Activated CD4-positive, alpha-beta T cell treated with anti-CD3 and anti-CD28 coated beads for 36 hours (primary cell): ENCODE results near the gene POU1F1. TPM values are rescaled to one million over a fixed set of nuclear protein-coding genes. Genes with fewer than 3 reads are reported as not detected.
"Not testable (repeated sequence)": the region's sequence is repeated elsewhere in the genome, so short reads cannot be mapped to it uniquely, and the experiment has no call there.

Source experiments
- ATAC-seq: fragments of 200-7000 bp; cut with Tn5 transposase; one replicate; pipeline ENCODE4 v1.10.0; 2021; ENCODE audit warnings: mild to moderate bottlenecking, moderate library complexity
- CTCF ChIA-PET: fragments of 350-600 bp; sonication (Branson Sonifier 250); formaldehyde crosslinking; loops from one replicate; lab custom pipeline; 2021; ENCODE audit warnings: antibody characterized with exemption; lab: Charles Lee
- POLR2A ChIA-PET: fragments of 350-600 bp; sonication (Branson Sonifier 250); formaldehyde crosslinking; loops from one replicate; lab custom pipeline; 2021; ENCODE audit warnings: antibody characterized with exemption, inconsistent platforms; lab: Charles Lee
- DNase-seq: peaks from one replicate; pipeline ENCODE4 v3.0.0-alpha.2; 2020
- H3K27ac Mint-ChIP-seq: one replicate; pipeline ENCODE4 v1.8.0; 2021; ENCODE audit warnings: mixed read lengths
- H3K27me3 Mint-ChIP-seq: one replicate; pipeline ENCODE4 v1.8.0; 2021; ENCODE audit warnings: mixed read lengths
- H3K36me3 Mint-ChIP-seq: one replicate; pipeline ENCODE4 v1.8.0; 2021; ENCODE audit warnings: low read depth, mixed read lengths
- H3K4me1 Mint-ChIP-seq: one replicate; pipeline ENCODE4 v1.8.0; 2021; ENCODE audit warnings: mixed read lengths
- H3K4me3 Mint-ChIP-seq: one replicate; pipeline ENCODE4 v1.8.0; 2021; ENCODE audit warnings: mild to moderate bottlenecking, moderate library complexity, mixed read lengths
- H3K9me3 Mint-ChIP-seq: one replicate; pipeline ENCODE4 v1.8.0; 2021; ENCODE audit warnings: low read depth, mixed read lengths
- intact Hi-C, 2 experiments: fragments of 100-400 bp; cut with DNase I in 1 of 2; cut with micrococcal nuclease in 1 of 2; formaldehyde crosslinking; loops; one replicate each; pipeline versions ENCODE4 v1.14.2 to v1.15.1; 2022 to 2024; cut with DNase I, micrococcal nuclease
- total RNA-seq, 2 experiments: library from RNA; stranded (reverse); gene quantifications; one replicate each; pipeline ENCODE4 v1.2.3, GENCODE V29; 2021

The POU1F1 gene, protein sequence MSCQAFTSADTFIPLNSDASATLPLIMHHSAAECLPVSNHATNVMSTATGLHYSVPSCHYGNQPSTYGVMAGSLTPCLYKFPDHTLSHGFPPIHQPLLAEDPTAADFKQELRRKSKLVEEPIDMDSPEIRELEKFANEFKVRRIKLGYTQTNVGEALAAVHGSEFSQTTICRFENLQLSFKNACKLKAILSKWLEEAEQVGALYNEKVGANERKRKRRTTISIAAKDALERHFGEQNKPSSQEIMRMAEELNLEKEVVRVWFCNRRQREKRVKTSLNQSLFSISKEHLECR
- not detected for total RNA-seq

DNA sequence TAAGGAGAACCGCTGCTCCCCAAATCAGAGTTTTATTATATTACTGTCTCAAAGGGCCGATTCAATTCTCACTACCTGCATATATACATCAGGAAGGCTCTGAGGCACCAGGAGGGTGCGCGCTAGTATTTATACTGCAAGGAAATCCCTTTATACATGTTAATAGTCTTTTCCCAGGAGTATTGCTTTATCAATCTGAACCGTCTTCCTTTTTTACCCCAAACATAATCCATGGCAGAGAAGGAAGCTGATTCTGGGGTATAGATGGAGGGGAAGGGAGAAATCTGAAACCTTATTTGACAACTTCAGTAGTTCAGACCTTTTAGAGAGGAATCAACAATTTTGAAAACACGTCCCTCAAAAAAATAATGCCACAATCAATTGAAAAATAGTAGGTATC, at the start of gene POU1F1:
Gene POU1F1, minus strand, starts transcription at position 101 of the 400 bp plus-strand sequence. CDS start 122 bp downstream, outside the sequence.
- H3K27me3 Mint-ChIP-seq: peaks cover 2% of the 10 kb centered on the region
- no peaks in the 10 kb centered on the region for H3K36me3 Mint-ChIP-seq
- no peak within 1 kb of the TSS for H3K27ac Mint-ChIP-seq
- ChIA-PET CTCF (no interaction called here), POLR2A (no interaction called here)
- intact Hi-C loops: no loop called here
- ATAC-seq: no peak
- H3K4me3 Mint-ChIP-seq: no peak within 1 kb of the TSS
- no peak for DNase-seq
- H3K4me1 Mint-ChIP-seq: peaks cover 13% of the 10 kb centered on the region
- no peaks in the 10 kb centered on the region for H3K9me3 Mint-ChIP-seq

DNA sequence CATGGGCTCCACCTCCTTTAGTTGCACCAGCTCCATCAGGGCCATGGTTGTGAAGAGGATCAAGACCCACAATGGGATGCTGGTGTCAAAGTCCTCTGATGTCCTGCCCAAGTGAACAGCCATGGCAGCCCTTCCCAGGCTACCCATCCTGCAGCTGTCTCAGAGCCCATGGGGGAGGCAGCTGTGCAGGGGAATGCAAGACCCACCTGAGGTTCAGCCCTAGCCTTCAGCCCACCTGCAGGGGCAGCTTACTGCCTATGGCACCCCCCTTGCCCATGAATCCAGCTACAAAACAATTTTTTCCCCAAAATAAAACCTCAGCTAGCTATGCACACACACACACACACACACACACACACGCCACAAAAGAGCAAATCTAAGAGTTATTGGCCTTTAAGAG, 48.2 kb upstream of the POU1F1 start:
- peaks cover 8% of the 10 kb centered on the region for H3K27me3 Mint-ChIP-seq
- H3K36me3 Mint-ChIP-seq: no peaks in the 10 kb centered on the region
- H3K4me3 Mint-ChIP-seq: no peak overlapping the region
- no peak for DNase-seq
- ATAC-seq: no peak
- H3K27ac Mint-ChIP-seq: no peak overlapping the region
- CTCF ChIA-PET: interaction anchor here (1.2 kb wide), 1 partner anchor 9 kb away, joined by 4 read pairs; no protein-coding TSS in a partner anchor
- no peaks in the 10 kb centered on the region for H3K4me1 Mint-ChIP-seq
- intact Hi-C loops: no loop called here
- no peaks in the 10 kb centered on the region for H3K9me3 Mint-ChIP-seq
- POLR2A ChIA-PET: no interaction called here

- no peak for ATAC-seq
- Mint-ChIP-seq H3K4me3 (no peak overlapping the region), H3K4me1 (no peaks in the 10 kb centered on the region), H3K9me3 (no peaks in the 10 kb centered on the region), H3K36me3 (no peaks in the 10 kb centered on the region), H3K27ac (no peak overlapping the region), H3K27me3 (peaks cover 8% of the 10 kb centered on the region)
- no peak for DNase-seq
- POLR2A ChIA-PET: no interaction called here
- CTCF ChIA-PET: interaction anchor here (0.5 to 0.9 kb wide), 3 partner anchors 22 to 295 kb away, joined by 3 to 4 read pairs (median 3); no protein-coding TSS in a partner anchor
- intact Hi-C loops: no loop called here
Measured at GRCh38 chr3:87320756-87321626, 44.6 kb upstream of the POU1F1 start.

GRCh38 chr3:87318617-87319021, 42.2 kb upstream of the POU1F1 start:
- ATAC-seq: no peak
- Mint-ChIP-seq H3K36me3 (no peaks in the 10 kb centered on the region), H3K27ac (no peak overlapping the region), H3K4me1 (no peaks in the 10 kb centered on the region), H3K4me3 (no peak overlapping the region), H3K9me3 (no peaks in the 10 kb centered on the region), H3K27me3 (peaks cover 6% of the 10 kb centered on the region)
- CTCF ChIA-PET: interaction anchor here (1.2 kb wide), 1 partner anchor 20 kb away, joined by 6 read pairs; no protein-coding TSS in a partner anchor
- intact Hi-C loops: no loop called here
- DNase-seq: no peak
- POLR2A ChIA-PET: no interaction called here

GRCh38 chr3:87317779-87318178, 41.4 kb upstream of the POU1F1 start:
- no peak overlapping the region for H3K4me3 Mint-ChIP-seq
- ATAC-seq (no peak), DNase-seq (no peak)
- POLR2A ChIA-PET: no interaction called here
- H3K4me1 Mint-ChIP-seq: peaks cover 5% of the 10 kb centered on the region
- H3K27me3 Mint-ChIP-seq: peaks cover 6% of the 10 kb centered on the region
- CTCF ChIA-PET: interaction anchor here (1.2 kb wide), 1 partner anchor 19 kb away, joined by 6 read pairs; no protein-coding TSS in a partner anchor
- no peaks in the 10 kb centered on the region for H3K9me3 Mint-ChIP-seq
- no peaks in the 10 kb centered on the region for H3K36me3 Mint-ChIP-seq
- no peak overlapping the region for H3K27ac Mint-ChIP-seq
- intact Hi-C loops: no loop called here

- CTCF ChIA-PET: interaction anchor here (0.6 to 1.5 kb wide), 2 partner anchors 15 to 44 kb away, joined by 3 to 4 read pairs; no protein-coding TSS in a partner anchor
- Mint-ChIP-seq H3K4me1 (peaks cover 9% of the 10 kb centered on the region), H3K9me3 (no peaks in the 10 kb centered on the region), H3K4me3 (no peak overlapping the region), H3K27ac (no peak overlapping the region), H3K36me3 (no peaks in the 10 kb centered on the region), H3K27me3 (peaks cover 5% of the 10 kb centered on the region)
- ATAC-seq (peak; percentile 94), DNase-seq (peak; percentile 13)
- POLR2A ChIA-PET: no interaction called here
- intact Hi-C loops: loop anchor here (1.0 to 5.0 kb wide), 2 partner anchors 20 to 49 kb away; no protein-coding TSS in a partner anchor
Measured at GRCh38 chr3:87313641-87314040, 37.3 kb upstream of the POU1F1 start.

DNA sequence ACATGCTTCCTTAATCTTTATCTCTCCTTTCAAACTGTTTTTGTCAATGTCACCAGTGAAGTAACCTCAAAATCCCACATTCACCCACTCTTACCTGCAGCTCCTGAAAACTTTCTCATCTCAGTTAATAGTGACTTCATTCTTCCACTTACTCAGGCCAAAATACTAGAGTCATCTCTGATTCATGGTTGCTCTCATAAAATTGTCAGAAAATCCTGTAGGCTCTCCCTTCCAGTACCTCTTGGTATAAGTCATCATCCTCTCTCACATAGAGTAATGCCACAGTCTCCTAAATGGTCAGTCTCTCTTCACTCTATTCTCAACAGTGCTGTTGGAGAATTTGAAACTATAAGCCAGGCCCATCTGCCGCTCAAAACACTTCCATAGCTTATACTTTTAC, 34.9 kb upstream of the POU1F1 start:
- H3K27ac Mint-ChIP-seq: no peak overlapping the region
- ATAC-seq: peak; percentile 59

DNA sequence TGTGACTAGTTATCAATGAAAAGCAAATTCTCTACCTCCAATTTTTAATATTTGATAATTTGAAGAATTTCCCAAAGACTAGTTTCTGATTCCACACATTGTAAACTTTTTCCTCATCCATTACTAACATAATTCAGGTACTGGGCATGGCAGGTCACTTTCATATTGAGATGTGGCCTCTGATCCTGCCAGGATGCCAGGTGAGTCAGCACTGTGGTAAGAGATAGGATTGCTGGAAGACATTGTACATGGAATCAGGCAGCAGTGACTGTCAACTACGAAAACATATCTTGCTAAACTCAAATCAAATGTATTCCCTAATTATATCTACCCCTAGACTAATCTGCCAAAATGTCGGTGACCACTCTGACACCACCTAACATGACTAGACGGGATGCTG, 33.2 kb upstream of the POU1F1 start:
- ChIA-PET CTCF (interaction anchor here (2.8 kb wide), 1 partner anchor 11 kb away, joined by 10 read pairs; no protein-coding TSS in a partner anchor), POLR2A (no interaction called here)
- Mint-ChIP-seq H3K27ac (no peak overlapping the region), H3K4me1 (peaks cover 9% of the 10 kb centered on the region), H3K36me3 (no peaks in the 10 kb centered on the region), H3K4me3 (no peak overlapping the region), H3K27me3 (peaks cover 6% of the 10 kb centered on the region), H3K9me3 (no peaks in the 10 kb centered on the region)
- no peak for ATAC-seq
- no peak for DNase-seq
- intact Hi-C loops: no loop called here

More for the DNA sequence above, 34.9 kb upstream of the POU1F1 start:
- H3K36me3 Mint-ChIP-seq: no peaks in the 10 kb centered on the region
- H3K9me3 Mint-ChIP-seq: no peaks in the 10 kb centered on the region
- DNase-seq: no peak
- H3K27me3 Mint-ChIP-seq: peaks cover 5% of the 10 kb centered on the region
- intact Hi-C loops: loop anchor here in 1 of 2 experiments (5.0 kb wide), 1 partner anchor 51 kb away; no protein-coding TSS in a partner anchor
- POLR2A ChIA-PET: interaction anchor here (0.7 kb wide), 1 partner anchor 14 kb away, joined by 4 read pairs; no protein-coding TSS in a partner anchor
- CTCF ChIA-PET: interaction anchor here (0.9 kb wide), 1 partner anchor 24 kb away, joined by 3 read pairs; no protein-coding TSS in a partner anchor
- peaks cover 9% of the 10 kb centered on the region for H3K4me1 Mint-ChIP-seq
- no peak overlapping the region for H3K4me3 Mint-ChIP-seq

DNA sequence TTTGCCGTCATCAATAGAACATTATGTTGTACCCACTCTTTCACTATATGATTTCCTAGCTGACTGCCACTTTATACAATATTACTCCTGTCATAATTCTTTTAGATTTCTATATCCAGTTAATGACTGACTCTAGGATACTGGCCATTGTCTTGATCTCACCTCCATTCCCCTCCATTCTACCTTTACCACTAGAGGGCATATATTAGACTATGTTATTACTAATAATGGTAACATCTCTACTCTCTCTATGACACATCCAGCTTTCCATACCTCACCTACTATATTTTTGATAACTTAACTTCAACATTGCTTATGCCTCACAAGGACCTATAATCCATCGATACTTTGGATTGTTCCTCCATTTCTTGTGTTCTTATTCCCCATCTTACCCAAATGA, 31.4 kb upstream of the POU1F1 start:
- POLR2A ChIA-PET: no interaction called here
- ATAC-seq: no peak
- Mint-ChIP-seq H3K27ac (no peak overlapping the region), H3K4me1 (peaks cover 4% of the 10 kb centered on the region), H3K4me3 (no peak overlapping the region), H3K36me3 (no peaks in the 10 kb centered on the region), H3K27me3 (peaks cover 8% of the 10 kb centered on the region), H3K9me3 (no peaks in the 10 kb centered on the region)
- DNase-seq: no peak
- intact Hi-C loops: no loop called here
- CTCF ChIA-PET: interaction anchor here (2.8 kb wide), 1 partner anchor 9 kb away, joined by 10 read pairs; no protein-coding TSS in a partner anchor

DNA sequence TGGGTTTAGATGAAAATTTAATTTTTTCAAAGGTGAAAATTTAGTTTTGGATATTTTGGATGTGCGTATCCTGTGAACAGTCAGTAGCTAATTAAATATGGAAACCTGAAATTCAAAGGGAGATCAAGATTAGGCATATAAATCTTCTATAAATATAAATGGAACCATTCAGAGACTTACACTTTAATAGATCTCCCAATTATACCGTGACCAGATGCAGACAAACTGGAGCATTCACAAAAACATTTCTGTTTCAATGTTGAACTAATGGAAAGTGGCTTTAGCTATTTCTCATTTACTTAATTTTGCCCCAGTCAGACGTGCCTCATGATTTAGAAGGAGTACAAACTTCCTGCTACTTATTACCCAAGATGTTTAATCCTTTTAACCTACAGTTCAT, 29.1 kb upstream of the POU1F1 start:
- Mint-ChIP-seq H3K9me3 (no peaks in the 10 kb centered on the region), H3K4me3 (no peak overlapping the region), H3K36me3 (no peaks in the 10 kb centered on the region), H3K27ac (no peak overlapping the region), H3K27me3 (peaks cover 8% of the 10 kb centered on the region), H3K4me1 (no peaks in the 10 kb centered on the region)
- DNase-seq: no peak
- intact Hi-C loops: no loop called here
- ChIA-PET POLR2A (no interaction called here), CTCF (no interaction called here)
- ATAC-seq: no peak

DNA sequence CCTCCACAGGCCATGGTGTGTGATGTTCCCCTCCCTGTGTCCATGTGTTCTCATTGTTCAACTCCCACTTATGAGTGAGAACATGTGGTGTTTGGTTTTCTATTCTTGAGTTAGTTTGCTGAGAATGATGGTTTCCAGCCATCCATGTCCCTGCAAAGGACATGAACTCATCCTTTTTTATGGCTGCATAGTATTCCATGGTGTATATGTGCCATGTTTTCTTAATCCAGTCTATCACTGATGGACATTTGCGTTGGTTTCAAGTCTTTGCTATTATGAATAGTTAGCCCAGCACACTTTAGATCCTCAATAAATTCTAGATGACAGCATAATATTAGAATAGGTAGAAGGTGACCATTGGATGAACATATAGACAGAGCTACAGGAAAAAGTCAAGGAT, 28.6 kb upstream of the POU1F1 start:
- H3K36me3 Mint-ChIP-seq, H3K27me3 Mint-ChIP-seq, POLR2A ChIA-PET, DNase-seq, H3K4me1 Mint-ChIP-seq, H3K4me3 Mint-ChIP-seq, intact Hi-C loops, ATAC-seq, CTCF ChIA-PET, H3K9me3 Mint-ChIP-seq, H3K27ac Mint-ChIP-seq: not testable (repeated sequence)
